ENCODE results near the gene SLC25A26. TPM values are rescaled to one million over a fixed set of nuclear protein-coding genes. Genes with fewer than 3 reads are reported as not detected.
A peak's percentile ranks its signal among the peaks of the same experiment; 100 is the strongest.

The SLC25A26 gene
- total and polyA plus RNA-seq, 7 experiments from 2014 or later, result 14.1 to 51.3 (median 21.7) TPM

DNA sequence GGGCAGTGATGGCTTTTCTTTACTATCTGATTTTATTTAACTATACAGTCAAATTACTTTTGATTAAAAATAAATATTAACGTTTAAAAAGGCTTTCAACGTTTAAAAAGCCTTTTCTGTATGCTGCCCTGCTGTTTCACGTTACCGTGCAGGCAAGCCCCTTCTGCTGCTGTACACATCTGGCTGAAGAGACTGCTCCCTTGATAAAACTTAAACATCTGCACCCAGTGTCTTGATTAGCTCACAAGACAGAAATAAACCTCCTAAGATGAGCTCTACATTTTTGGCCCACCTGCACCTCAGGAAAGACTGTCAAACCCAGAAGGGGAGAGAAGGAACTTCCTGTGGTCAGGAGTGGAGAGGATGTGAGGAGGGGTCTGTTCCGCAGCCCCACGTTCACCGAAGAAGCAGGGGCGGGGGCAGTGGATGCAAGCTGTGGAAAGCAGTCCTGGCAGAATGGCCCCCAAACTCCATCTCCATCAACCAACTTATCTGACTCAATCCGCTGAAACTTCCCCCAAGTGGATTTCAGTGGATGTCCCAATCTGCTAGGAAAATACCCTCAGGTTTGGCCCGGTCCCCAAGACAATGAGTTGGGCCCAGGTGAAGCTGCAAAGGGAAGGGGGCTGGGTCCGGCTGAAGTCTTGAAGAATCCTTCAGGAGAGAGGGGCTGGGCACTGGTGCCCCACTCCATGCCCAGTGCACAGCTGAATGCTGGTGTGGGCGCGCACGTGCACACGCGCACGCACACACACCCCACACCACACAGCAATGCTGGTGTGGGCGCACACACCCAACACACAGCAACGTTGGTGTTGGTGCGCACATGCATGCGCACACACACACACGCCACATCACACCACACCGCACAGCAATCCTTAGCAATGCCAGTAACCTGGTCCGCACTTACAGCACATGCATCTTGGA is 191.4 kb downstream of the SLC25A26 start:
- Mint-ChIP-seq H3K9me3 (no peaks in the 10 kb centered on the region), H3K4me1 (peaks cover 0 to 23% (median 0%) of the 10 kb centered on the region in 7 donors), H3K27ac (no peak overlapping the region), H3K36me3 (peaks cover 5 to 16% (median 8%) of the 10 kb centered on the region in 5 donors), H3K4me3 (no peak overlapping the region), H3K27me3 (no peaks in the 10 kb centered on the region)
- no peak for DNase-seq
- ATAC-seq, result peak; percentile 19
- CTCF ChIA-PET, result interaction anchor here (0.6 kb wide), 1 partner anchor 404 kb away, joined by 3 read pairs; no protein-coding TSS in a partner anchor
- Histone ChIP-seq H3K27me3 (ENCODE audit: control insufficient read depth in 2 of 2, insufficient read depth in 2 of 2, low read length in 2 of 2) (no peaks in the 10 kb centered on the region), H3K36me3 (ENCODE audit: control insufficient read depth in 2 of 3, insufficient read depth in 3 of 3, low read length in 3 of 3) (peaks cover 0 to 51% (median 5%) of the 10 kb centered on the region in 3 experiments), H3K4me3 (ENCODE audit: low read length) (no peak overlapping the region), H3K9me3 (ENCODE audit: control insufficient read depth in 2 of 3, low read length in 3 of 3) (no peaks in the 10 kb centered on the region), H3K4me1 (ENCODE audit: control insufficient read depth in 2 of 2, insufficient read depth in 2 of 2, low read length in 2 of 2) (no peaks in the 10 kb centered on the region), H3K27ac (ENCODE audit: low read depth, low read length) (no peak overlapping the region)
- POLR2A ChIA-PET, result no interaction called here
- intact Hi-C loops (cut with micrococcal nuclease), result no loop called here

DNA sequence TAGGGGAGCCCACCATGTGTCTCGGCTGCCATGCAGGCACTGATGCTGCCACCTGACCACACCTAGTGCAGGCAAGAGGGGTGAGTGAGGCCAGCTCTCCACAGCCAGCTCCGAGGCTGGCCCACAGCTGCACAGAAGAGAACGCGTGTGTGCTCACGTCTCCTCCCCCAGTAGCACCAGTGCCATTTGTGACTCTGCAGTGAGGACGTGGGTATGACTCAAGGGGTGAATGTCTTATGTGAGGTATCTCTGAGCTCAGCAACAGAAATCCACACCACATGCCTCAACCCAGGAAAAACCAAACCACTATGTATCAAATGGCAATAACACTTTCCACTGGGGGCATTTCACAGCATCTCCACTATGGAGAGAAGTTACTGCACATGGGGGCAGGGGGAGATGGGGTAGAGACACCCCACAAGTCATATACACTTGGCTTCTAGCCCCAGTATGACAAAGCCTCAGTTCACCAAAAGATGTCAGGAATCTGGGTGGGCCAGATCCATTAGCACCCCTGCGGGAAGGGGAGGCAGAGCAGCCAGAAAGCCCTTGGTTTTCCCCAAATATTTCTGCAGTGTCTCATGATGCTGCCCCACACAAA is 192.4 kb downstream of the SLC25A26 start:
- Histone ChIP-seq H3K27me3 (ENCODE audit: control insufficient read depth in 2 of 2, insufficient read depth in 2 of 2, low read length in 2 of 2) (no peaks in the 10 kb centered on the region), H3K4me3 (ENCODE audit: low read length) (no peak overlapping the region), H3K9me3 (ENCODE audit: control insufficient read depth in 2 of 3, low read length in 3 of 3) (no peaks in the 10 kb centered on the region), H3K27ac (ENCODE audit: low read depth, low read length) (no peak overlapping the region), H3K4me1 (ENCODE audit: control insufficient read depth in 2 of 2, insufficient read depth in 2 of 2, low read length in 2 of 2) (no peaks in the 10 kb centered on the region), H3K36me3 (ENCODE audit: control insufficient read depth in 2 of 3, insufficient read depth in 3 of 3, low read length in 3 of 3) (peaks cover 0 to 45% (median 5%) of the 10 kb centered on the region in 3 experiments)
- no peaks in the 10 kb centered on the region for H3K27me3 Mint-ChIP-seq
- DNase-seq, result no peak
- intact Hi-C loops (cut with micrococcal nuclease), result no loop called here
- no peaks in the 10 kb centered on the region for H3K9me3 Mint-ChIP-seq
- H3K27ac Mint-ChIP-seq, result peak overlapping the region in 1 of 9 donors; percentile 35
- no peak overlapping the region for H3K4me3 Mint-ChIP-seq
- ChIA-PET CTCF (no interaction called here), POLR2A (no interaction called here)
- peaks cover 0 to 21% (median 2%) of the 10 kb centered on the region in 7 donors for H3K4me1 Mint-ChIP-seq
- no peak for ATAC-seq
- H3K36me3 Mint-ChIP-seq, result peaks cover 5 to 19% (median 13%) of the 10 kb centered on the region in 5 donors

DNA sequence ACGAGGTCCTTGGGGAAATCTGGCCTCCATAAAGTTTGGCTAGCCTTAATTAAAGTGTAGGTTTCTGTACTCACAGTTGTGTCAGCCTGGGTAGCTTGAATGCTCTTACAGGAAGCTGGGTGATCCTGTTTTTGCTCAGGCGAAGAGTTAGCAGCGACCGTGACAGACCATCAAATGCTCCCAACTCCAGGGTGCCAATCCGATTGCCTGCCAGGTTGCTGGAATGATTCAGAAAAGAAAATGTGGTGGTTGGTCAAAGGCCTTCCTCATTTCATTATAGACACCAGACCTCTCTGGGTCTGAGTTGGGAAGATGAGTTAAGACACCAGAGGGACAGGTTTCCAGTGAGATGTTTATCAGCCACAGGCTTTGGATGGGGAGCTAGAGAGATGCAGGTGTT is 194.0 kb downstream of the SLC25A26 start:
- Mint-ChIP-seq H3K9me3 (peaks cover 0 to 1% (median 0%) of the 10 kb centered on the region in 11 donors), H3K36me3 (peaks cover 6 to 22% (median 19%) of the 10 kb centered on the region in 5 donors), H3K27me3 (no peaks in the 10 kb centered on the region), H3K4me1 (peaks cover 0 to 29% (median 8%) of the 10 kb centered on the region in 7 donors), H3K27ac (peak overlapping the region in 1 of 9 donors; percentile 34), H3K4me3 (no peak overlapping the region)
- H3K36me3 ChIP-seq (ENCODE audit: control insufficient read depth in 2 of 3, insufficient read depth in 3 of 3, low read length in 3 of 3), result peaks cover 0 to 32% (median 2%) of the 10 kb centered on the region in 3 experiments
- no peaks in the 10 kb centered on the region for H3K4me1 ChIP-seq (ENCODE audit: control insufficient read depth in 2 of 2, insufficient read depth in 2 of 2, low read length in 2 of 2)
- ATAC-seq (no peak), DNase-seq (no peak)
- POLR2A ChIA-PET, result no interaction called here
- no peaks in the 10 kb centered on the region for H3K9me3 ChIP-seq (ENCODE audit: control insufficient read depth in 2 of 3, low read length in 3 of 3)
- intact Hi-C loops (cut with micrococcal nuclease), result no loop called here
- CTCF ChIA-PET, result interaction anchor here (0.6 kb wide), 1 partner anchor 138 kb away, joined by 3 read pairs; no protein-coding TSS in a partner anchor
- H3K27me3 ChIP-seq (ENCODE audit: control insufficient read depth in 2 of 2, insufficient read depth in 2 of 2, low read length in 2 of 2), result no peaks in the 10 kb centered on the region
- no peak overlapping the region for H3K27ac ChIP-seq (ENCODE audit: low read depth, low read length)
- H3K4me3 ChIP-seq (ENCODE audit: low read length), result no peak overlapping the region

DNA sequence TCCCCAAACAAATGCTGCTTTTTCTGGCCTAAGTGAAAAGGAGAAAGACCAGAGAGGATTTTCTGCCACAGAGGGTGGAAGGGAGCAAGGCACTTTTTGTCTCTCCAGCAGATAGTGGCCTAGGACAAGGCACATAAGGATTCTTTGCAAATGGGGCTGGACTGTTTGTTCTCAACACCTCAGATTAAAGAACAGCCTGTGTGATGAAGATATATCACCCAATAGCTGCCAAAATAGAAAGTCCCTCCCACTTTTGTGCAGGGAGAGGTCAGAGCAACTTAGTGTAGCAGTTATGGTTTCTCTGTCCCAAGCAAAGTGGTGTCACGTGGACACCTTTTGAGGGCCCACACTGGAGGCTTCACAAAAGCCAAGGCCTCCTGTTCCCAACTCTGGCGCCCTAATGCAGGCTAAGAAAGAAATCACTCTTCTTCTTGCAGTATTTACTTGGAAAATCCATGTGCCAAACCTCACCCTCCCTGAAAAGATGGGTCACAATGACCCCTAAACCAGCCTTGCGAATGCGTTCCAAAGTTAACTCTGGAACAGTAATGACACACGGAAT is 195.1 kb downstream of the SLC25A26 start:
- H3K27me3 ChIP-seq (ENCODE audit: control insufficient read depth in 2 of 2, insufficient read depth in 2 of 2, low read length in 2 of 2), result no peaks in the 10 kb centered on the region
- H3K9me3 ChIP-seq (ENCODE audit: control insufficient read depth in 2 of 3, low read length in 3 of 3), result no peaks in the 10 kb centered on the region
- H3K36me3 ChIP-seq (ENCODE audit: control insufficient read depth in 2 of 3, insufficient read depth in 3 of 3, low read length in 3 of 3), result peaks cover 0 to 29% (median 2%) of the 10 kb centered on the region in 3 experiments
- no peaks in the 10 kb centered on the region for H3K4me1 ChIP-seq (ENCODE audit: control insufficient read depth in 2 of 2, insufficient read depth in 2 of 2, low read length in 2 of 2)
- Mint-ChIP-seq H3K4me1 (peaks cover 0 to 38% (median 16%) of the 10 kb centered on the region in 7 donors), H3K27ac (peak overlapping the region in 4 of 9 donors; percentile 0 to 62 (median 2)), H3K4me3 (no peak overlapping the region), H3K9me3 (peaks cover 0 to 12% (median 7%) of the 10 kb centered on the region in 11 donors), H3K27me3 (no peaks in the 10 kb centered on the region), H3K36me3 (peaks cover 15 to 33% (median 28%) of the 10 kb centered on the region in 5 donors)
- intact Hi-C loops (cut with micrococcal nuclease), result no loop called here
- ChIA-PET POLR2A (no interaction called here), CTCF (no interaction called here)
- ATAC-seq, result no peak
- H3K27ac ChIP-seq (ENCODE audit: low read depth, low read length), result no peak overlapping the region
- no peak overlapping the region for H3K4me3 ChIP-seq (ENCODE audit: low read length)
- no peak for DNase-seq

DNA sequence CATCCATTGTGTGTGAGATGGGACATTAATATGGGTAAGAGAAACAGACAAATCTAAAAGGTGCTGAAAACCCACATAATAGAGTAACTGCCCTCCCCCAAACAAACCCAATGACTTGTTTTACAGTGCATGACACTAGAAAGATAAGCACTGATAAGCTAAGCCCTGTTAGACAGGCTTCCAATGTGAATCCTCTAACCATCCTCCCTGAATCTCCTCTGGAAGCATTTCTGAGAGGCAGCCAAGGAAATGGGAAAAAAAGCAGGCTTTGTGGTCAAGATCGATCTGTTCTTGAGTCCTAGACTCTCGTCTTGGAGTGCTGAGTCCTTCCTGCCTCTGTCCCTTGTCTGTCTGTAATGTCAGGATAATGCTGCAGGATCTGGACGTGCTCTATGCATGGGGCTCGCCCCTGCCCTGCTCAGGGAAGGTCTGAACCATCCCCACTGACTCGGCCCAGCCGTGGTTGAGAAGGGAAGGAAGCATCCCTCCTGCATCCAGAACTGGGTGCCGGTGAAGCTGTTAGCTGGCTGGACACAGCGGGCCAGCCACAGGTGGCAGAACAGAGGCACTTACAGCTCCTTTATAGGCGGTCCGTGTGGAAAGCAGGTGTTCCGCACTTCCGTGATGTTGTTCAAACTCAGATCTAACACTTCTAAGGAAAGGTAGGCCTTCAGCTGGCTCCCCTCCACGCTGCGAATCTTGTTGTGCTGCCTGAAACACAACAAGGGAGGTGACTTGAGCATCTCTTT is 195.9 kb downstream of the SLC25A26 start:
- Histone ChIP-seq H3K27ac (ENCODE audit: low read depth, low read length) (no peak overlapping the region), H3K9me3 (ENCODE audit: control insufficient read depth in 2 of 3, low read length in 3 of 3) (peaks cover 0 to 5% (median 0%) of the 10 kb centered on the region in 3 experiments), H3K4me1 (ENCODE audit: control insufficient read depth in 2 of 2, insufficient read depth in 2 of 2, low read length in 2 of 2) (no peaks in the 10 kb centered on the region), H3K4me3 (ENCODE audit: low read length) (no peak overlapping the region), H3K27me3 (ENCODE audit: control insufficient read depth in 2 of 2, insufficient read depth in 2 of 2, low read length in 2 of 2) (no peaks in the 10 kb centered on the region), H3K36me3 (ENCODE audit: control insufficient read depth in 2 of 3, insufficient read depth in 3 of 3, low read length in 3 of 3) (peaks cover 0 to 22% (median 2%) of the 10 kb centered on the region in 3 experiments)
- ATAC-seq (no peak), DNase-seq (no peak)
- ChIA-PET POLR2A (no interaction called here), CTCF (no interaction called here)
- H3K27me3 Mint-ChIP-seq, result no peaks in the 10 kb centered on the region
- peaks cover 0 to 40% (median 16%) of the 10 kb centered on the region in 7 donors for H3K4me1 Mint-ChIP-seq
- H3K4me3 Mint-ChIP-seq, result no peak overlapping the region
- peaks cover 21 to 36% (median 29%) of the 10 kb centered on the region in 5 donors for H3K36me3 Mint-ChIP-seq
- peak overlapping the region in 2 of 9 donors; percentile 32 to 59 for H3K27ac Mint-ChIP-seq
- intact Hi-C loops (cut with micrococcal nuclease), result no loop called here
- peaks cover 0 to 20% (median 8%) of the 10 kb centered on the region in 11 donors for H3K9me3 Mint-ChIP-seq

DNA sequence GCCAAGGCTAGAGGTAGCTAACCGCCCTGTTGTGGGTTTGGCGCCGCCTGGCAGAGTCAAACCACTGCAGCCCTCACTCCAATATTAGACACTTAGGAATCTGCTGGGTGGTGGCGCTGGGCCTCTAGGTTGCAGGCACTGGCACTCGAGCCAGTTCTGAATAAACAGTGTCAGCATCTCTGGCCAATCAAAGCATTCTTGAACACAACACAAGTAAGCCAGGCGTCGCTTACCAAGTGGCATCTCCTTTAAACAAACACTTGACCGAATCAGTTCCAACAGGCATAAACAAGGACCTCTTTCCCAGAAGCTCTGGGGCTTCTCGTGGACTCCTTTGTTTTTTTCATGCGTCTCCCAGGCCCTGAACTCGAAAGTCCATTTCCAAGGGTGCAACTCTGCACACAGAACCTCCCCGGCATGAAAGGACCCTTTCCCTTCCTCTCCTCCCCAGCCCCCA is 197.7 kb downstream of the SLC25A26 start:
- Histone ChIP-seq H3K27ac (ENCODE audit: low read depth, low read length) (no peak overlapping the region), H3K4me1 (ENCODE audit: control insufficient read depth in 2 of 2, insufficient read depth in 2 of 2, low read length in 2 of 2) (no peaks in the 10 kb centered on the region), H3K36me3 (ENCODE audit: control insufficient read depth in 2 of 3, insufficient read depth in 3 of 3, low read length in 3 of 3) (peaks cover 0 to 6% (median 2%) of the 10 kb centered on the region in 3 experiments), H3K27me3 (ENCODE audit: control insufficient read depth in 2 of 2, insufficient read depth in 2 of 2, low read length in 2 of 2) (no peaks in the 10 kb centered on the region), H3K9me3 (ENCODE audit: control insufficient read depth in 2 of 3, low read length in 3 of 3) (peaks cover 0 to 8% (median 0%) of the 10 kb centered on the region in 3 experiments), H3K4me3 (ENCODE audit: low read length) (no peak overlapping the region)
- Mint-ChIP-seq H3K36me3 (peaks cover 23 to 48% (median 41%) of the 10 kb centered on the region in 5 donors), H3K27ac (peak overlapping the region in 1 of 9 donors; percentile 25), H3K27me3 (no peaks in the 10 kb centered on the region), H3K4me1 (peaks cover 0 to 27% (median 16%) of the 10 kb centered on the region in 7 donors), H3K9me3 (peaks cover 4 to 34% (median 19%) of the 10 kb centered on the region in 11 donors), H3K4me3 (no peak overlapping the region)
- intact Hi-C loops (cut with micrococcal nuclease), result no loop called here
- CTCF ChIA-PET, result interaction anchor here (0.7 to 1.3 kb wide), 2 partner anchors 11 to 40 kb away, joined by 3 read pairs; no protein-coding TSS in a partner anchor
- ATAC-seq, result no peak
- POLR2A ChIA-PET, result no interaction called here
- DNase-seq, result no peak
